Measurements from ENCODE around the gene DUSP2. TPM values are rescaled to one million over a fixed set of nuclear protein-coding genes. Genes with fewer than 3 reads are reported as not detected.
A peak's percentile ranks its signal among the peaks of the same experiment; 100 is the strongest.

The DUSP2 gene
- total RNA-seq, 2 experiments from 2014 or later: 311 to 313 TPM

- H3K9me3 Mint-ChIP-seq: no peaks in the 10 kb centered on the region
- no peak for TF ChIP-seq CTCF (IDR thresholded peaks at IDR 0.05)
- peak; percentile 74 for ATAC-seq
- ChIA-PET POLR2A (interaction anchor here (0.7 to 5.0 kb wide), 4 partner anchors 13 to 77 kb away, joined by 3 to 67 read pairs (median 4); partner anchors contain the start of genes DUSP2 and STARD7), CTCF (interaction anchor here (1.1 to 4.5 kb wide), 6 partner anchors 7 to 139 kb away, joined by 4 to 52 read pairs (median 11); partner anchors contain the start of genes ADRA2B and ASTL)
- H3K36me3 Mint-ChIP-seq (ENCODE audit: low read depth): peaks cover 9% of the 10 kb centered on the region
- intact Hi-C loops (cut with micrococcal nuclease): no loop called here
- peak overlapping the region; percentile 90 for H3K27ac Mint-ChIP-seq
- H3K27me3 Mint-ChIP-seq: no peaks in the 10 kb centered on the region
- peak; percentile 72 for DNase-seq
- H3K4me1 Mint-ChIP-seq (ENCODE audit: low read depth): peaks cover 23% of the 10 kb centered on the region
- H3K4me3 Mint-ChIP-seq: peak overlapping the region; percentile 28
Measured at GRCh38 chr2:96131152-96131812, 14.0 kb downstream of the DUSP2 start.

- POLR2A ChIA-PET: interaction anchor here (1.0 to 5.0 kb wide), 4 partner anchors 10 to 78 kb away, joined by 3 to 67 read pairs (median 4); partner anchors contain the start of genes DUSP2 and STARD7
- H3K9me3 Mint-ChIP-seq: no peaks in the 10 kb centered on the region
- H3K27me3 Mint-ChIP-seq: no peaks in the 10 kb centered on the region
- H3K4me3 Mint-ChIP-seq: no peak overlapping the region
- intact Hi-C loops (cut with micrococcal nuclease): no loop called here
- peaks cover 11% of the 10 kb centered on the region for H3K36me3 Mint-ChIP-seq (ENCODE audit: low read depth)
- CTCF ChIA-PET: interaction anchor here (0.7 to 4.5 kb wide), 6 partner anchors 8 to 138 kb away, joined by 3 to 52 read pairs (median 11); partner anchors contain the start of genes ADRA2B and ASTL
- H3K4me1 Mint-ChIP-seq (ENCODE audit: low read depth): peaks cover 23% of the 10 kb centered on the region
- H3K27ac Mint-ChIP-seq: peak overlapping the region; percentile 47
- ATAC-seq (no peak), DNase-seq (no peak)
- TF ChIP-seq CTCF (IDR thresholded peaks at IDR 0.05): no peak
Measured at GRCh38 chr2:96130483-96130882, 14.8 kb downstream of the DUSP2 start.

GRCh38 chr2:96129528-96130120 is 15.6 kb downstream of the DUSP2 start:
- no peaks in the 10 kb centered on the region for H3K27me3 Mint-ChIP-seq
- intact Hi-C loops (cut with micrococcal nuclease): no loop called here
- POLR2A ChIA-PET: interaction anchor here (1.0 to 5.0 kb wide), 2 partner anchors 9 to 14 kb away, joined by 4 to 67 read pairs; partner anchors contain the start of gene DUSP2
- H3K36me3 Mint-ChIP-seq (ENCODE audit: low read depth): peaks cover 11% of the 10 kb centered on the region
- H3K27ac Mint-ChIP-seq: no peak overlapping the region
- H3K4me1 Mint-ChIP-seq (ENCODE audit: low read depth): peaks cover 23% of the 10 kb centered on the region
- TF ChIP-seq CTCF (IDR thresholded peaks at IDR 0.05): no peak
- CTCF ChIA-PET: interaction anchor here (1.6 to 4.5 kb wide), 3 partner anchors 9 to 45 kb away, joined by 4 to 52 read pairs (median 27); partner anchors contain the start of genes ADRA2B and ASTL
- DNase-seq (peak; percentile 45), ATAC-seq (peak; percentile 45)
- H3K4me3 Mint-ChIP-seq: no peak overlapping the region
- H3K9me3 Mint-ChIP-seq: no peaks in the 10 kb centered on the region

- CTCF ChIA-PET: interaction anchor here (1.1 to 2.2 kb wide), 3 partner anchors 10 to 14 kb away, joined by 3 to 6 read pairs (median 5); partner anchors contain the start of gene ASTL
- POLR2A ChIA-PET: interaction anchor here (1.2 kb wide), 1 partner anchor 14 kb away, joined by 3 read pairs; no protein-coding TSS in a partner anchor
- no peaks in the 10 kb centered on the region for H3K9me3 Mint-ChIP-seq
- H3K27ac Mint-ChIP-seq: no peak overlapping the region
- H3K4me3 Mint-ChIP-seq: no peak overlapping the region
- DNase-seq: no peak
- TF ChIP-seq CTCF (IDR thresholded peaks at IDR 0.05): no peak
- no peak for ATAC-seq
- H3K36me3 Mint-ChIP-seq (ENCODE audit: low read depth): peaks cover 11% of the 10 kb centered on the region
- H3K4me1 Mint-ChIP-seq (ENCODE audit: low read depth): peaks cover 23% of the 10 kb centered on the region
- no peaks in the 10 kb centered on the region for H3K27me3 Mint-ChIP-seq
- intact Hi-C loops (cut with micrococcal nuclease): no loop called here
Measured at GRCh38 chr2:96128456-96128855, 16.8 kb downstream of the DUSP2 start.

Data from activated CD8-positive, alpha-beta T cell treated with anti-CD3 and anti-CD28 coated beads for 36 hours (primary cell).